Right lung (tissue), 5 donors: Measurements from ENCODE around the gene TRIM2. TPM values are rescaled to one million over a fixed set of nuclear protein-coding genes. Genes with fewer than 3 reads are reported as not detected.
A peak's percentile ranks its signal among the peaks of the same experiment; 100 is the strongest.

Experiments used
- DNase-seq, 2 donors: peaks; one replicate each; pipeline ENCODE4 v3.0.0-alpha.2; 2013
- polyA plus RNA-seq, 5 donors: library from polyadenylated mRNA; unstranded; fragments of 120-200 nt; gene quantifications; one replicate each; pipeline versions ENCODE4 v1.2.1 to v1.2.3, GENCODE V29; 2013; ENCODE audit warnings: inconsistent platforms in 1 of 5, low replicate concordance in 1 of 5; ENCODE audit not compliant: insufficient read length in 5 of 5, insufficient read depth in 1 of 5

TRIM2 gene
- polyA plus RNA-seq, 5 donors: 47.8 to 88.1 (median 80.0) TPM

GRCh38 chr4:153371701-153372234 lies 167.5 kb downstream of the TRIM2 start:
- DNase-seq: no peak

- DNase-seq: no peak
Observed at GRCh38 chr4:153372967-153373562, 168.8 kb downstream of the TRIM2 start.

GRCh38 chr4:153374442-153374841 lies 170.2 kb downstream of the TRIM2 start:
- DNase-seq: no peak

GRCh38 chr4:153375303-153375702 lies 171.1 kb downstream of the TRIM2 start:
- no peak for DNase-seq

- DNase-seq: peak; percentile 12 to 20
Observed at GRCh38 chr4:153383131-153383530, 178.9 kb downstream of the TRIM2 start.

GRCh38 chr4:153384160-153384559 lies 179.9 kb downstream of the TRIM2 start:
- no peak for DNase-seq

GRCh38 chr4:153385784-153386183 lies 181.5 kb downstream of the TRIM2 start:
- no peak for DNase-seq

- no peak for DNase-seq
Observed at GRCh38 chr4:153387981-153388380, 183.7 kb downstream of the TRIM2 start.

Other genes starting within 250 kb of the TRIM2 start
- gene MND1, start 140.2 kb downstream of the TRIM2 start, polyA plus RNA-seq: 10 to 100 TPM in 2 of 5 donors, 1 to 10 TPM in 3; 6.8 to 20.1 (median 9.6) TPM